Activated CD8-positive, alpha-beta T cell treated with anti-CD3 and anti-CD28 coated beads for 36 hours (primary cell): Measurements from ENCODE around the gene SCO2. TPM values are rescaled to one million over a fixed set of nuclear protein-coding genes. Genes with fewer than 3 reads are reported as not detected.
A peak's percentile ranks its signal among the peaks of the same experiment; 100 is the strongest.

Source experiments
- ATAC-seq: fragments of 200-7000 bp; cut with Tn5 transposase; one replicate; pipeline ENCODE4 v1.10.0; 2021; ENCODE audit warnings: mild to moderate bottlenecking, moderate library complexity
- CTCF ChIA-PET: fragments of 350-600 bp; sonication (Branson Sonifier 250); formaldehyde crosslinking; loops from one replicate; lab custom pipeline; 2021; ENCODE audit warnings: antibody characterized with exemption; lab: Charles Lee
- POLR2A ChIA-PET: fragments of 350-600 bp; sonication (Branson Sonifier 250); formaldehyde crosslinking; loops from one replicate; lab custom pipeline; 2021; ENCODE audit warnings: antibody characterized with exemption; lab: Charles Lee
- DNase-seq: peaks from one replicate; pipeline ENCODE4 v3.0.0-alpha.2; 2020
- H3K27ac Mint-ChIP-seq: one replicate; pipeline ENCODE4 v1.8.0; 2021; ENCODE audit warnings: mild to moderate bottlenecking, mixed read lengths
- H3K27me3 Mint-ChIP-seq: one replicate; pipeline ENCODE4 v1.8.0; 2021; ENCODE audit warnings: mixed read lengths
- H3K36me3 Mint-ChIP-seq: one replicate; pipeline ENCODE4 v1.8.0; 2021; ENCODE audit warnings: low read depth, mixed read lengths
- H3K4me1 Mint-ChIP-seq: one replicate; pipeline ENCODE4 v1.8.0; 2021; ENCODE audit warnings: low read depth, mixed read lengths
- H3K4me3 Mint-ChIP-seq: one replicate; pipeline ENCODE4 v1.8.0; 2021; ENCODE audit warnings: mild to moderate bottlenecking, moderate library complexity, mixed read lengths
- H3K9me3 Mint-ChIP-seq: one replicate; pipeline ENCODE4 v1.8.0; 2021; ENCODE audit warnings: mixed read lengths
- CTCF ChIP-seq: fragments of 200-600 bp; IDR thresholded peaks from one replicate; pipeline ENCODE4 v1.8.0; 2022; ENCODE audit warnings: antibody characterized with exemption, mild to moderate bottlenecking
- intact Hi-C: fragments of 100-400 bp; cut with micrococcal nuclease; formaldehyde crosslinking; loops from one replicate; pipeline ENCODE4 v1.10.0; 2022
- total RNA-seq, 2 experiments: library from RNA; stranded (reverse); gene quantifications; one replicate each; pipeline ENCODE4 v1.2.3, GENCODE V29; 2021

SCO2 gene
- total RNA-seq: 1 to 10 TPM in 1 of 2 experiments, not detected in 1; 2.7 TPM

GRCh38 chr22:50525104-50525857 lies at the start of gene SCO2:
Gene SCO2 (minus strand): TSS chr22:50525598. CDS start chr22:50524411, 1,187 bp downstream.
- peak; percentile 59 for ATAC-seq
- peak within 1 kb of the TSS; percentile 88 for H3K27ac Mint-ChIP-seq
- H3K36me3 Mint-ChIP-seq: peaks cover 28% of the 10 kb centered on the region
- ChIA-PET CTCF (interaction anchor here (0.6 to 4.3 kb wide), 49 partner anchors 10 to 563 kb away, joined by 3 to 80 read pairs (median 4); partner anchors contain the start of genes ARSA, CHKB, HDAC10 and KLHDC7B), POLR2A (interaction anchor here (0.8 to 6.7 kb wide), 37 partner anchors 10 to 335 kb away, joined by 3 to 175 read pairs (median 4); partner anchors contain the start of genes ADM2, ARSA, CHKB and CPT1B)
- DNase-seq: peak; percentile 99
- TF ChIP-seq CTCF: no peak
- peak within 1 kb of the TSS; percentile 94 for H3K4me3 Mint-ChIP-seq
- no peaks in the 10 kb centered on the region for H3K27me3 Mint-ChIP-seq
- intact Hi-C loops: loop anchor here (5.0 kb wide), 1 partner anchor 57 kb away; the partner anchor contains the start of gene CHKB
- H3K4me1 Mint-ChIP-seq: peaks cover 25% of the 10 kb centered on the region
- no peaks in the 10 kb centered on the region for H3K9me3 Mint-ChIP-seq

- TF ChIP-seq CTCF: no peak
- no peak for ATAC-seq
- H3K36me3 Mint-ChIP-seq: peaks cover 17% of the 10 kb centered on the region
- DNase-seq: no peak
- no peaks in the 10 kb centered on the region for H3K9me3 Mint-ChIP-seq
- H3K4me1 Mint-ChIP-seq: peaks cover under 1% of the 10 kb centered on the region
- ChIA-PET CTCF (interaction anchor here (1.3 to 3.6 kb wide), 3 partner anchors 8 to 49 kb away, joined by 4 to 18 read pairs (median 11); partner anchors contain the start of genes SCO2 and SYCE3), POLR2A (interaction anchor here (0.9 to 1.6 kb wide), 3 partner anchors 8 to 11 kb away, joined by 3 to 4 read pairs (median 3); partner anchors contain the start of gene SYCE3)
- intact Hi-C loops: no loop called here
- H3K27ac Mint-ChIP-seq: no peak overlapping the region
- no peaks in the 10 kb centered on the region for H3K27me3 Mint-ChIP-seq
- no peak overlapping the region for H3K4me3 Mint-ChIP-seq
Measured at GRCh38 chr22:50574383-50574755, 49.0 kb upstream of the SCO2 start.

- ChIA-PET CTCF (interaction anchor here (2.1 to 3.6 kb wide), 2 partner anchors 8 to 10 kb away, joined by 11 to 18 read pairs; partner anchors contain the start of gene SYCE3), POLR2A (interaction anchor here (0.9 to 1.8 kb wide), 5 partner anchors 8 to 34 kb away, joined by 3 to 8 read pairs (median 4); partner anchors contain the start of genes CHKB and SYCE3)
- intact Hi-C loops: no loop called here
- Mint-ChIP-seq H3K4me1 (no peaks in the 10 kb centered on the region), H3K27me3 (no peaks in the 10 kb centered on the region), H3K4me3 (no peak overlapping the region), H3K27ac (no peak overlapping the region), H3K9me3 (no peaks in the 10 kb centered on the region), H3K36me3 (peaks cover 17% of the 10 kb centered on the region)
- DNase-seq: no peak
- no peak for ATAC-seq
- no peak for TF ChIP-seq CTCF
Measured at GRCh38 chr22:50573491-50574382, 48.3 kb upstream of the SCO2 start.

GRCh38 chr22:50572965-50573364 lies 47.6 kb upstream of the SCO2 start:
- no peak for ATAC-seq
- no peak overlapping the region for H3K27ac Mint-ChIP-seq
- no peak for DNase-seq
- ChIA-PET POLR2A (interaction anchor here (0.8 to 1.8 kb wide), 4 partner anchors 9 to 65 kb away, joined by 3 to 8 read pairs (median 4); partner anchors contain the start of genes CHKB and NCAPH2), CTCF (interaction anchor here (1.4 kb wide), 1 partner anchor 10 kb away, joined by 9 read pairs; the partner anchor contains the start of gene SYCE3)
- no peaks in the 10 kb centered on the region for H3K4me1 Mint-ChIP-seq
- no peaks in the 10 kb centered on the region for H3K27me3 Mint-ChIP-seq
- peaks cover 20% of the 10 kb centered on the region for H3K36me3 Mint-ChIP-seq
- no peak for TF ChIP-seq CTCF
- intact Hi-C loops: no loop called here
- H3K4me3 Mint-ChIP-seq: no peak overlapping the region
- H3K9me3 Mint-ChIP-seq: no peaks in the 10 kb centered on the region
